ENCODE data around the gene ADGRV1.

Gene ADGRV1

GRCh38 chr5:90875456-90875855 is 316.9 kb downstream of the ADGRV1 start:
- no peak for DNase-seq

- no peak for DNase-seq
Measured at GRCh38 chr5:90876366-90876765, 317.8 kb downstream of the ADGRV1 start.

GRCh38 chr5:90877049-90877448 is 318.5 kb downstream of the ADGRV1 start:
- no peak for DNase-seq

GRCh38 chr5:90878081-90878480 is 319.5 kb downstream of the ADGRV1 start:
- DNase-seq = no peak

- DNase-seq = no peak
Measured at GRCh38 chr5:90878549-90879196, 320.1 kb downstream of the ADGRV1 start.

GRCh38 chr5:90881626-90882150 is 323.1 kb downstream of the ADGRV1 start:
- DNase-seq = no peak

- no peak for DNase-seq
Measured at GRCh38 chr5:90882448-90882847, 323.9 kb downstream of the ADGRV1 start.

GRCh38 chr5:90885180-90885868 is 326.7 kb downstream of the ADGRV1 start:
- DNase-seq = no peak

- no peak for DNase-seq
Measured at GRCh38 chr5:90886381-90886780, 327.8 kb downstream of the ADGRV1 start.

GRCh38 chr5:90888511-90889324 is 330.1 kb downstream of the ADGRV1 start:
- DNase-seq = peak in 1 of 3 experiments; percentile 54

GRCh38 chr5:90889325-90889600 is 330.7 kb downstream of the ADGRV1 start:
- no peak for DNase-seq

GRCh38 chr5:90890180-90890579 is 331.6 kb downstream of the ADGRV1 start:
- no peak for DNase-seq

GRCh38 chr5:90894866-90895420 is 336.3 kb downstream of the ADGRV1 start:
- no peak for DNase-seq

- no peak for DNase-seq
Measured at GRCh38 chr5:90897618-90898017, 339.0 kb downstream of the ADGRV1 start.

- DNase-seq = no peak
Measured at GRCh38 chr5:90898326-90899013, 339.9 kb downstream of the ADGRV1 start.

GRCh38 chr5:90899014-90899604 is 340.5 kb downstream of the ADGRV1 start:
- DNase-seq = no peak

GRCh38 chr5:90901261-90901660 is 342.7 kb downstream of the ADGRV1 start:
- no peak for DNase-seq

GRCh38 chr5:90902170-90902569 is 343.6 kb downstream of the ADGRV1 start:
- no peak for DNase-seq

GRCh38 chr5:90902651-90903386 is 344.2 kb downstream of the ADGRV1 start:
- no peak for DNase-seq

GRCh38 chr5:90909101-90909503 is 350.5 kb downstream of the ADGRV1 start:
- no peak for DNase-seq

- DNase-seq = no peak
Measured at GRCh38 chr5:90909940-90910339, 351.3 kb downstream of the ADGRV1 start.

- DNase-seq = peak in 2 of 3 experiments; percentile 2 to 24
Measured at GRCh38 chr5:90911169-90911568, 352.6 kb downstream of the ADGRV1 start.
